ENCODE results near the gene TRIM65.

DNA sequence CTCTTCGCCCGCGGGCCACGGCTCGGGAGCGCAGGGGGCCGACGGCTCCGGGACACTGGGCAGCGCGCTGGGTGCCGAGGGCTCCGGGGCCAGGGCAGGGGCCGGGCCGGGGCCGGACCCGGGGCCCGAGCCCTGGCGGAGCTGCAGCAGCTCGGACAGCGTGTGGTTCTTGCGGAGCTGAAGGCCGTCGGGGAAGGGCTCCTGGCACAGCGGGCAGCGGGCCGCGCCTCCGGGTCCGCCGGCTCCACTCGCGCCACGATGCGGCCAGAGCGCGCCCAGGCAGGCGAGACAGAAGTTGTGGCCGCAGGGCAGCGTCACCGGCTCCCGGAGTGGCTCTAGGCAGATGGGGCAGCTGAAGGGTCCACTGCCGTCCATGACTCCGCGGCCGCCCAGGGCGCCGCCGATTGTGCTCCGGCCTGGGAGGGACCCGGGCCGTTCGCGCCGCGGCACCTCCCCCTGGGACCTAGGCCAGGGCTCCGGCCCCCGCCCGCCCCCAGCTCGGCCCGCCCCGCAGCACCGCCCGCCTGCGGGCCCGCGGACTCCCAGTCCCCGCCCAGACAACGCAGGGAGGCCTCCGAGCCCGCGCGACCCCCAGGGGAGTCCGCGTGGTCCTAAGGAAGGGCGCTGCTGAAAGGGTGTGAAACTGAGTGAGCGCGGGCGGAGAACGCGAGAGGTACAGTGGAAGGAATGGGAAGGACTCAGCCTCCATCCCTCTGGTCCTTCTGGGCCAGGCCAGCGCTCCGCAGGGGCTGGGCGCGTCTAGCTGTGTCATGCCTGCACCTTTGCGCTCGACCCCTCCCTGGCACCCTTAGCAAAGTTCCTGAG, 18.4 kb downstream of the TRIM65 start, which contains the start of gene TRIM47:
- TF ChIP-seq, protein P1, sequence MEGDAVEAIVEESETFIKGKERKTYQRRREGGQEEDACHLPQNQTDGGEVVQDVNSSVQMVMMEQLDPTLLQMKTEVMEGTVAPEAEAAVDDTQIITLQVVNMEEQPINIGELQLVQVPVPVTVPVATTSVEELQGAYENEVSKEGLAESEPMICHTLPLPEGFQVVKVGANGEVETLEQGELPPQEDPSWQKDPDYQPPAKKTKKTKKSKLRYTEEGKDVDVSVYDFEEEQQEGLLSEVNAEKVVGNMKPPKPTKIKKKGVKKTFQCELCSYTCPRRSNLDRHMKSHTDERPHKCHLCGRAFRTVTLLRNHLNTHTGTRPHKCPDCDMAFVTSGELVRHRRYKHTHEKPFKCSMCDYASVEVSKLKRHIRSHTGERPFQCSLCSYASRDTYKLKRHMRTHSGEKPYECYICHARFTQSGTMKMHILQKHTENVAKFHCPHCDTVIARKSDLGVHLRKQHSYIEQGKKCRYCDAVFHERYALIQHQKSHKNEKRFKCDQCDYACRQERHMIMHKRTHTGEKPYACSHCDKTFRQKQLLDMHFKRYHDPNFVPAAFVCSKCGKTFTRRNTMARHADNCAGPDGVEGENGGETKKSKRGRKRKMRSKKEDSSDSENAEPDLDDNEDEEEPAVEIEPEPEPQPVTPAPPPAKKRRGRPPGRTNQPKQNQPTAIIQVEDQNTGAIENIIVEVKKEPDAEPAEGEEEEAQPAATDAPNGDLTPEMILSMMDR (IDR thresholded peaks at IDR 0.05 in 4 of 5, conservative IDR thresholded peaks at IDR 0.05 in 1 of 5), result peak in 3 of 5 experiments; percentile 7 to 21 (median 12)
- TF ChIP-seq POLR2A (IDR thresholded peaks at IDR 0.05), result peak; percentile 71 to 83
